Fibroblast of lung (primary cell): ENCODE results near the gene PYGB. TPM values are rescaled to one million over a fixed set of nuclear protein-coding genes. Genes with fewer than 3 reads are reported as not detected.

ENCODE experiments used
- DNase-seq, 2 donors: peaks; one replicate each; pipeline versions ENCODE4 v3.0.0 to v3.0.0-alpha.2; 2010; ENCODE audit warnings: low read depth in 2 of 2
- H2AFZ ChIP-seq: 2 replicates; pipeline ENCODE4 v1.5.1; 2012; ENCODE audit warnings: low read length, control low read depth, inconsistent platforms
- H3K27ac ChIP-seq: 2 replicates; pipeline ENCODE4 v1.5.1; 2011; ENCODE audit warnings: low read length, control low read depth; ENCODE audit not compliant: insufficient read depth
- H3K27me3 ChIP-seq: 2 replicates; pipeline ENCODE4 v1.5.1; 2011; ENCODE audit warnings: mild to moderate bottlenecking, low read length; ENCODE audit not compliant: control insufficient read depth, insufficient read depth
- H3K36me3 ChIP-seq: 2 replicates; pipeline ENCODE4 v1.5.1; 2011; ENCODE audit warnings: low read length; ENCODE audit not compliant: control insufficient read depth, insufficient read depth
- H3K4me1 ChIP-seq: 2 replicates; pipeline ENCODE4 v1.5.1; 2011; ENCODE audit warnings: low read length; ENCODE audit not compliant: control insufficient read depth, insufficient read depth; ENCODE audit errors: extremely low read depth
- H3K4me2 ChIP-seq: 2 replicates; pipeline ENCODE4 v1.5.1; 2011; ENCODE audit warnings: low read length, control low read depth; ENCODE audit not compliant: insufficient read depth; ENCODE audit errors: extremely low read depth
- H3K4me3 ChIP-seq, 4 experiments: fragments of 200-600 bp in 1 of 4; sonication (generic) in 1 of 4; replicated peaks in 1 of 4; 2 replicates each; pipeline ENCODE4 v1.5.1; 2011 to 2016; ENCODE audit warnings: low read length in 4 of 4, low read depth in 3 of 4, mild to moderate bottlenecking in 3 of 4, control low read depth in 2 of 4, inconsistent platforms in 1 of 4, mixed read lengths in 1 of 4; ENCODE audit not compliant: insufficient read depth in 1 of 4; ENCODE audit errors: control extremely low read depth in 1 of 4
- H3K79me2 ChIP-seq: 2 replicates; pipeline ENCODE4 v1.5.1; 2012; ENCODE audit warnings: mild to moderate bottlenecking, low read length, inconsistent platforms; ENCODE audit not compliant: control insufficient read depth, insufficient read depth
- H3K9ac ChIP-seq: 2 replicates; pipeline ENCODE4 v1.5.1; 2011; ENCODE audit warnings: mild to moderate bottlenecking, low read length, control low read depth; ENCODE audit not compliant: insufficient read depth
- H3K9me3 ChIP-seq: 2 replicates; pipeline ENCODE4 v1.5.1; 2012; ENCODE audit warnings: low read depth, low read length; ENCODE audit not compliant: control insufficient read depth, insufficient read depth
- H4K20me1 ChIP-seq: 2 replicates; pipeline ENCODE4 v1.5.1; 2011; ENCODE audit warnings: low read length; ENCODE audit not compliant: control insufficient read depth, insufficient read depth; ENCODE audit errors: extremely low read depth
- CTCF ChIP-seq, 2 donors: IDR thresholded peaks in 1 of 2; conservative IDR thresholded peaks in 1 of 2; 1 replicate in 1 of 2; 2 replicates in 1 of 2; pipeline ENCODE4 v1.5.1; 2011 to 2012; ENCODE audit warnings: low read length in 2 of 2, control low read depth in 1 of 2, inconsistent platforms in 1 of 2, low read depth in 1 of 2, mild to moderate bottlenecking in 1 of 2
- EZH2 ChIP-seq: IDR thresholded peaks from 2 replicates; pipeline ENCODE4 v1.5.1; 2012; ENCODE audit warnings: low read length, control low read depth, mild to moderate bottlenecking; ENCODE audit errors: missing control alignments
- polyA plus RNA-seq, 2 donors: library from polyadenylated mRNA; depleted of rRNA in 1 of 2; stranded (reverse) in 1 of 2; unstranded in 1 of 2; fragments of >200 nt; gene quantifications; 2 replicates each; pipeline ENCODE4 v1.2.1, GENCODE V29; 2011 to 2012; ENCODE audit warnings: missing spikeins in 1 of 2
- total RNA-seq: library from RNA; depleted of rRNA; stranded (reverse); fragments of >200 nt; gene quantifications from 2 replicates; pipeline ENCODE4 v1.2.1, GENCODE V29; 2014

Gene PYGB
- total and polyA plus RNA-seq, 2 donors (not counting 1 experiment from before 2014, with no cell fraction given), result 37.0 to 89.5 TPM

GRCh38 chr20:25216199-25216945 is 31.5 kb upstream of the PYGB start:
- no peak for TF ChIP-seq CTCF (conservative IDR thresholded peaks at IDR 0.05 in 1 of 2, IDR thresholded peaks at IDR 0.05 in 1 of 2; ENCODE audit: low read depth in 1 of 2, low read length in 2 of 2)
- no peak for TF ChIP-seq EZH2
- H3K4me2 ChIP-seq, result no peak overlapping the region

GRCh38 chr20:25217161-25218108 is 30.4 kb upstream of the PYGB start:
- Histone ChIP-seq H3K4me2 (no peak overlapping the region), H3K4me1 (peaks cover 2% of the 10 kb centered on the region), H4K20me1 (no peaks in the 10 kb centered on the region), H3K27ac (no peak overlapping the region), H3K4me3 (no peak overlapping the region), H3K9me3 (no peaks in the 10 kb centered on the region), H3K27me3 (no peaks in the 10 kb centered on the region), H3K9ac (no peak overlapping the region), H2AFZ (no peak overlapping the region), H3K36me3 (peaks cover 4% of the 10 kb centered on the region), H3K79me2 (no peaks in the 10 kb centered on the region)
- no peak for DNase-seq
- no peak for TF ChIP-seq EZH2
- no peak for TF ChIP-seq CTCF (conservative IDR thresholded peaks at IDR 0.05 in 1 of 2, IDR thresholded peaks at IDR 0.05 in 1 of 2; ENCODE audit: low read depth in 1 of 2, low read length in 2 of 2)

More at GRCh38 chr20:25216199-25216945, 31.5 kb upstream of the PYGB start:
- Histone ChIP-seq H3K27me3 (no peaks in the 10 kb centered on the region), H3K9me3 (no peaks in the 10 kb centered on the region), H3K79me2 (no peaks in the 10 kb centered on the region), H3K4me3 (no peak overlapping the region), H3K9ac (no peak overlapping the region), H2AFZ (no peak overlapping the region), H4K20me1 (no peaks in the 10 kb centered on the region), H3K27ac (no peak overlapping the region), H3K4me1 (no peaks in the 10 kb centered on the region), H3K36me3 (peaks cover 8% of the 10 kb centered on the region)
- DNase-seq, result no peak

GRCh38 chr20:25218109-25218486 is 29.8 kb upstream of the PYGB start:
- Histone ChIP-seq H3K79me2 (no peaks in the 10 kb centered on the region), H3K9ac (no peak overlapping the region), H3K4me1 (peaks cover 7% of the 10 kb centered on the region), H3K36me3 (peaks cover 3% of the 10 kb centered on the region), H2AFZ (no peak overlapping the region), H3K4me3 (no peak overlapping the region), H3K4me2 (no peak overlapping the region), H4K20me1 (no peaks in the 10 kb centered on the region), H3K9me3 (no peaks in the 10 kb centered on the region), H3K27me3 (no peaks in the 10 kb centered on the region), H3K27ac (no peak overlapping the region)
- no peak for DNase-seq
- TF ChIP-seq CTCF (conservative IDR thresholded peaks at IDR 0.05 in 1 of 2, IDR thresholded peaks at IDR 0.05 in 1 of 2; ENCODE audit: low read depth in 1 of 2, low read length in 2 of 2), result no peak
- TF ChIP-seq EZH2, result no peak
